Ascending aorta (tissue), 2 donors: ENCODE data around the gene SLC44A3. TPM values are rescaled to one million over a fixed set of nuclear protein-coding genes. Genes with fewer than 3 reads are reported as not detected.

Source experiments
- DNase-seq, 2 donors: peaks; one replicate each; pipeline ENCODE4 v3.0.0-alpha.2; 2019; ENCODE audit warnings: low spot score in 2 of 2
- H3K27ac ChIP-seq, 2 donors: fragments of 200-600 bp; sonication (generic); one replicate each; pipeline ENCODE4 v1.5.1; 2016 to 2017; ENCODE audit warnings: mild to moderate bottlenecking in 1 of 2
- H3K27me3 ChIP-seq: fragments of 200-600 bp; sonication (generic); one replicate; pipeline ENCODE4 v1.5.1; 2017
- H3K36me3 ChIP-seq, 2 donors: fragments of 200-600 bp; sonication (generic); one replicate each; pipeline ENCODE4 v1.5.1; 2016
- H3K4me1 ChIP-seq, 2 donors: fragments of 200-600 bp; sonication (generic); one replicate each; pipeline ENCODE4 v1.5.1; 2016 to 2017; ENCODE audit warnings: mild to moderate bottlenecking in 1 of 2
- H3K4me3 ChIP-seq, 2 donors: fragments of 200-600 bp; sonication (generic); one replicate each; pipeline ENCODE4 v1.5.1; 2016 to 2017; ENCODE audit warnings: mild to moderate bottlenecking in 1 of 2
- H3K9me3 ChIP-seq, 2 donors: fragments of 200-600 bp; sonication (generic); one replicate each; pipeline ENCODE4 v1.5.1; 2016
- CTCF ChIP-seq, 3 experiments: fragments of 200-600 bp in 2 of 3; fragments of 450-650 bp in 1 of 3; sonication (generic) in 2 of 3; IDR thresholded peaks; one replicate each; pipeline ENCODE4 v1.5.1; 2016 to 2019; ENCODE audit warnings: antibody characterized with exemption in 3 of 3, mild to moderate bottlenecking in 1 of 3, moderate library complexity in 1 of 3
- intact Hi-C: fragments of 100-400 bp; cut with DNase I; formaldehyde crosslinking; loops from one replicate; pipeline ENCODE4 v1.15.1; 2023
- total RNA-seq: library from RNA; depleted of rRNA; stranded (reverse); fragments of >200 nt; gene quantifications from one replicate; pipeline ENCODE4 v1.1.0, GENCODE V29; 2016

SLC44A3 gene
- total RNA-seq, 1 donor from 2014 or later = not detected

GRCh38 chr1:94887603-94888171 lies 67.5 kb downstream of the SLC44A3 start:
- no peak for DNase-seq
- Histone ChIP-seq H3K27me3 (no peaks in the 10 kb centered on the region), H3K9me3 (no peaks in the 10 kb centered on the region), H3K27ac (no peak overlapping the region), H3K4me1 (peaks cover 7 to 11% of the 10 kb centered on the region in 2 donors), H3K36me3 (peaks cover 6 to 10% of the 10 kb centered on the region in 2 donors), H3K4me3 (no peak overlapping the region)
- TF ChIP-seq CTCF (IDR thresholded peaks at IDR 0.05) = no peak
- intact Hi-C loops = no loop called here

GRCh38 chr1:94888201-94888600 lies 68.0 kb downstream of the SLC44A3 start:
- DNase-seq = no peak

GRCh38 chr1:94892604-94893254 lies 72.6 kb downstream of the SLC44A3 start:
- peaks cover 26 to 59% of the 10 kb centered on the region in 2 donors for H3K36me3 ChIP-seq
- H3K27me3 ChIP-seq = no peaks in the 10 kb centered on the region
- intact Hi-C loops = no loop called here
- no peaks in the 10 kb centered on the region for H3K4me1 ChIP-seq
- no peak for TF ChIP-seq CTCF (IDR thresholded peaks at IDR 0.05)
- no peaks in the 10 kb centered on the region for H3K9me3 ChIP-seq
- no peak overlapping the region for H3K27ac ChIP-seq
- no peak for DNase-seq
- no peak overlapping the region for H3K4me3 ChIP-seq

More at GRCh38 chr1:94888201-94888600, 68.0 kb downstream of the SLC44A3 start:
- Histone ChIP-seq H3K27ac (no peak overlapping the region), H3K9me3 (no peaks in the 10 kb centered on the region), H3K4me1 (peaks cover 7 to 11% of the 10 kb centered on the region in 2 donors), H3K4me3 (no peak overlapping the region), H3K36me3 (peaks cover 6 to 15% of the 10 kb centered on the region in 2 donors), H3K27me3 (no peaks in the 10 kb centered on the region)
- intact Hi-C loops = no loop called here
- no peak for TF ChIP-seq CTCF (IDR thresholded peaks at IDR 0.05)

GRCh38 chr1:94894630-94895029 lies 74.5 kb downstream of the SLC44A3 start:
- H3K27ac ChIP-seq = no peak overlapping the region
- no peaks in the 10 kb centered on the region for H3K9me3 ChIP-seq
- peaks cover 26 to 65% of the 10 kb centered on the region in 2 donors for H3K36me3 ChIP-seq
- peaks cover 4 to 12% of the 10 kb centered on the region in 2 donors for H3K4me1 ChIP-seq
- no peak overlapping the region for H3K4me3 ChIP-seq
- no peaks in the 10 kb centered on the region for H3K27me3 ChIP-seq
- no peak for DNase-seq
- intact Hi-C loops = no loop called here
- no peak for TF ChIP-seq CTCF (IDR thresholded peaks at IDR 0.05)

- Histone ChIP-seq H3K36me3 (peaks cover 26 to 62% of the 10 kb centered on the region in 2 donors), H3K4me1 (peaks cover 4 to 18% of the 10 kb centered on the region in 2 donors), H3K4me3 (no peak overlapping the region), H3K9me3 (no peaks in the 10 kb centered on the region), H3K27ac (no peak overlapping the region), H3K27me3 (no peaks in the 10 kb centered on the region)
- intact Hi-C loops = no loop called here
- no peak for TF ChIP-seq CTCF (IDR thresholded peaks at IDR 0.05)
- DNase-seq = no peak
Observed at GRCh38 chr1:94895518-94895917, 75.4 kb downstream of the SLC44A3 start.
